Activated B cell treated with CpG ODN at 0.5 μM for 24 hours (primary cell): ENCODE measurements around the gene HJURP. TPM values are rescaled to one million over a fixed set of nuclear protein-coding genes. Genes with fewer than 3 reads are reported as not detected.

Experiments used
- ATAC-seq: fragments of 200-7000 bp; cut with Tn5 transposase; one replicate; pipeline ENCODE4 v1.10.0; 2021; ENCODE audit warnings: low read depth, mild to moderate bottlenecking, moderate library complexity
- CTCF ChIA-PET: fragments of 350-600 bp; sonication (Branson Sonifier 250); formaldehyde crosslinking; loops from one replicate; lab custom pipeline; 2021; ENCODE audit warnings: antibody characterized with exemption; lab: Charles Lee
- POLR2A ChIA-PET: fragments of 350-600 bp; sonication (Branson Sonifier 250); formaldehyde crosslinking; loops from one replicate; lab custom pipeline; 2021; ENCODE audit warnings: antibody characterized with exemption; lab: Charles Lee
- DNase-seq: peaks from one replicate; pipeline ENCODE4 v3.0.0; 2022
- H3K27ac Mint-ChIP-seq: one replicate; pipeline ENCODE4 v1.8.0; 2020; ENCODE audit warnings: mixed read lengths
- H3K27me3 Mint-ChIP-seq: one replicate; pipeline ENCODE4 v1.8.0; 2021; ENCODE audit warnings: mixed read lengths
- H3K36me3 Mint-ChIP-seq: one replicate; pipeline ENCODE4 v1.8.0; 2021; ENCODE audit warnings: low read depth, mixed read lengths
- H3K4me1 Mint-ChIP-seq: one replicate; pipeline ENCODE4 v1.8.0; 2021; ENCODE audit warnings: mixed read lengths
- H3K4me3 Mint-ChIP-seq: one replicate; pipeline ENCODE4 v1.8.0; 2020; ENCODE audit warnings: mild to moderate bottlenecking, mixed read lengths
- H3K9me3 Mint-ChIP-seq: one replicate; pipeline ENCODE4 v1.8.0; 2020; ENCODE audit warnings: mixed read lengths
- intact Hi-C: fragments of 100-400 bp; cut with micrococcal nuclease; formaldehyde crosslinking; loops from one replicate; pipeline ENCODE4 v1.15.1; 2024
- total RNA-seq: library from RNA; stranded (reverse); gene quantifications from 2 replicates; pipeline ENCODE4 v1.2.3, GENCODE V29; 2022
- TF ChIP-seq, protein P1 (sequence below): fragments of 200-600 bp; IDR thresholded peaks from one replicate; pipeline ENCODE4 v1.8.0; 2022; ENCODE audit warnings: antibody characterized with exemption, mild to moderate bottlenecking

The HJURP gene
- total RNA-seq, 1 donor from 2014 or later: 1.5 TPM

DNA sequence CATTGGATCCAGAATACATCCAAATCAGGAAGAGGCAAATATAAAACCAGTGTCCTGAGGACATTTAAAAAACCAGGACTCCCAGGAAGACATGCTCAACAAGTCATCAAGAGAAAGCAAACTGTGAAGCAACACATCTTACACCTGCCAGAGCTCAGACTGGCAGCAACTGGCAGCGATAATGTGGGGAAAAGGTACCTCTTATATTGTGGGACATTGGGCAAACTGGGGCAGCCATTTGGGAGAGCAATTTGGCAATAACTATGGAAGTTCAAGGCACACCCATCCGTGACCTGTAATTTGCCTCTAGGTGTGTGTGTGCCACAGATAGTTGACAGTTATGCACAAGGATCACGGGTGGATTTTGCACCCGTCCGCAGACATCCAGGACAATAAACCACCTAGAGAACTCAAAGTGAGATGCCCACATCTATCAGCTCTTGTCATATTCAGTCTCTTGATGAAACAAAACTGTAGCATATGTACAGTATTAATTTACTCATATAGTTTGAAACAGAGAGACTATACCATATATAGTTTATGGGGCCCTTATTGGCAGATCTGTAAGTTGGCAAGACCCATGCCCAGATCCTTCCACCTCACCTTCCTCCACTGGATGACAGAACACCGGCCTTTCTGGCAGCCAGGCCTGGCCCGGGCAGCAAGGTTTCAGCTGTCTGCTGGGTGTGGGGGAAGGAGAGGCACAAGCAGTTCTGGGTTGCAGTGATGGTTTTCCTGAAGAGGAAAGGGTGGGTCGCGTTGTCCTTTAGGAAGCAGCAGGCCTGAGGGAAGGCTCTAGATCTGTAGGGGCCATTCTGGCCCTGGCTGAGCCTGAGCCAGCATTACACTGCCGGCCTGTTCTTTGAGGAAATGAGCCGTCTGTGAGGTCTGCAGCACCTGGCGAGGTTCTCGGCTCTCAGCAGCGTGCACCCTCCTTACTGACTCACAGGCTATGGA, 18.8 kb downstream of the HJURP start:
- ChIA-PET CTCF (no interaction called here), POLR2A (no interaction called here)
- H3K27ac Mint-ChIP-seq: no peak overlapping the region
- H3K27me3 Mint-ChIP-seq: no peaks in the 10 kb centered on the region
- DNase-seq (no peak), ATAC-seq (no peak)
- TF ChIP-seq, protein P1, sequence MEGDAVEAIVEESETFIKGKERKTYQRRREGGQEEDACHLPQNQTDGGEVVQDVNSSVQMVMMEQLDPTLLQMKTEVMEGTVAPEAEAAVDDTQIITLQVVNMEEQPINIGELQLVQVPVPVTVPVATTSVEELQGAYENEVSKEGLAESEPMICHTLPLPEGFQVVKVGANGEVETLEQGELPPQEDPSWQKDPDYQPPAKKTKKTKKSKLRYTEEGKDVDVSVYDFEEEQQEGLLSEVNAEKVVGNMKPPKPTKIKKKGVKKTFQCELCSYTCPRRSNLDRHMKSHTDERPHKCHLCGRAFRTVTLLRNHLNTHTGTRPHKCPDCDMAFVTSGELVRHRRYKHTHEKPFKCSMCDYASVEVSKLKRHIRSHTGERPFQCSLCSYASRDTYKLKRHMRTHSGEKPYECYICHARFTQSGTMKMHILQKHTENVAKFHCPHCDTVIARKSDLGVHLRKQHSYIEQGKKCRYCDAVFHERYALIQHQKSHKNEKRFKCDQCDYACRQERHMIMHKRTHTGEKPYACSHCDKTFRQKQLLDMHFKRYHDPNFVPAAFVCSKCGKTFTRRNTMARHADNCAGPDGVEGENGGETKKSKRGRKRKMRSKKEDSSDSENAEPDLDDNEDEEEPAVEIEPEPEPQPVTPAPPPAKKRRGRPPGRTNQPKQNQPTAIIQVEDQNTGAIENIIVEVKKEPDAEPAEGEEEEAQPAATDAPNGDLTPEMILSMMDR: no peak
- no peaks in the 10 kb centered on the region for H3K9me3 Mint-ChIP-seq
- intact Hi-C loops: no loop called here
- no peak overlapping the region for H3K4me3 Mint-ChIP-seq
- peaks cover 4% of the 10 kb centered on the region for H3K4me1 Mint-ChIP-seq
- H3K36me3 Mint-ChIP-seq: no peaks in the 10 kb centered on the region

DNA sequence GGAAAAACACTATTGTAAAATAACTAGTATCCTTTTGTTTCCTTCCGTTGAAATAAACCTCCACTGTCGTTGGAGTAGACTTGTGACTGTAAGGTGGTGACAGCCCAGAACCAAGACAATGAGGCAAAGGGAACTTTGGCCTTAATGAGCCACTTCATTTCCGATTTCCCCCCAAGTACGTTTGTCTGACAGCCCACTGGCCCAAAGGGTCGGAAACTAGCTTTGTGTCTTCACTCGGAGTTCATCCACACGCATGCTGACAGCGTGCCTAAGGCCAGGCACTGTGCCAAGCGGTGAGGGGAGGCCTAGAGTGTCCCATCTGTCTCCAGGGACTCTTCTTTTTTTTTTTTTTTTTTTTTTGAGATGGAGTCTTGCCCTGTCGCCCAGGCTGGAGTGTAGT, 21.0 kb downstream of the HJURP start:
- Mint-ChIP-seq H3K27ac (no peak overlapping the region), H3K4me3 (no peak overlapping the region), H3K27me3 (no peaks in the 10 kb centered on the region), H3K9me3 (no peaks in the 10 kb centered on the region), H3K36me3 (no peaks in the 10 kb centered on the region), H3K4me1 (peaks cover 4% of the 10 kb centered on the region)
- ChIA-PET CTCF (no interaction called here), POLR2A (interaction anchor here (1.2 kb wide), 1 partner anchor 34 kb away, joined by 3 read pairs; the partner anchor contains the start of gene MSL3B)
- TF ChIP-seq, protein P1: no peak
- ATAC-seq (no peak), DNase-seq (no peak)
- intact Hi-C loops: no loop called here

DNA sequence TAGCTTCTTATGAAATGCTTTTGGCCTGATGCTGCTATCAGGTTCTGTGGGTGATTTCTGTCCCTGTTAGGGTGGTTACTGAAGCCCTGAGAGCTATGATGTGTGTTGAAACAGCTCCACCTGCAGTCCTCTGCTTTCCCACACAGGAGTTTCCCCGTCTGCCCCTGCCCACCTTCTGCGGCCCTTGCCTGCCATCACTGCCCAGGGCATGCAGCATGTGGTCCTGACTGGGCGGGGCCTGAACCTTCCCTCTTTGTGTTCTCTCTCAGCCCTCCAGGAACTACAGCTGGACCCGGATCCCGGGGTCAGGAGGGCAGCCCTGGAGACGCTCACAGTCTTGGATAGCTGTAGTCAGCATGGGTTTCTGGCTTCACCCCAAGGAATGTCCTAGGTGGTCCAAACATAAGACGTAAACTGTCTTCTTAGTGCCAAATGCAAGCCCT, 21.4 kb downstream of the HJURP start:
- Mint-ChIP-seq H3K27ac (no peak overlapping the region), H3K4me1 (peaks cover 4% of the 10 kb centered on the region), H3K4me3 (no peak overlapping the region), H3K27me3 (no peaks in the 10 kb centered on the region), H3K36me3 (no peaks in the 10 kb centered on the region), H3K9me3 (no peaks in the 10 kb centered on the region)
- DNase-seq: no peak
- ATAC-seq: no peak
- CTCF ChIA-PET: no interaction called here
- intact Hi-C loops: no loop called here
- TF ChIP-seq, protein P1: no peak
- POLR2A ChIA-PET: interaction anchor here (1.2 kb wide), 1 partner anchor 35 kb away, joined by 3 read pairs; the partner anchor contains the start of gene MSL3B

DNA sequence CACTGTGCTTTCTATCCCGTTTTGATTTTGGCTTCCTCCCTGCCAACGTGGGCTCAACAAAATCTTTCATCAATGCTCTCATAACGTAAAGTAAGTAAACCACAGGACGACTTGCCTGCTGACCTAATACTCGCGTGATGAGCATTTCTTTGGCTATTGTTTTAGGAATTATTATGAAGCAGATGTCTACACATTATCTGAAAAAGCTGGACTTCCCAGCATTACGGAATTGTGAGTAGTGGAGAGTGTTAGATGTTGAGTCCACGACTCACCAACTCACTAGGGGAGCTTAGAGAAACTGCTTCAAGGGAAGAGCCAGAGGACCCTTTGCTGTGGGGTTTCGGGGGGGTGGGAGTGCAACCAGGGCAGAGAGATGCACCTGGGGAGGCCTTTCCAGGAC, 21.9 kb downstream of the HJURP start:
- Mint-ChIP-seq H3K27me3 (no peaks in the 10 kb centered on the region), H3K9me3 (no peaks in the 10 kb centered on the region), H3K4me1 (peaks cover 4% of the 10 kb centered on the region), H3K36me3 (no peaks in the 10 kb centered on the region), H3K27ac (no peak overlapping the region), H3K4me3 (no peak overlapping the region)
- intact Hi-C loops: no loop called here
- ATAC-seq (no peak), DNase-seq (no peak)
- CTCF ChIA-PET: no interaction called here
- TF ChIP-seq, protein P1: no peak
- POLR2A ChIA-PET: interaction anchor here (1.2 kb wide), 1 partner anchor 35 kb away, joined by 3 read pairs; the partner anchor contains the start of gene MSL3B

DNA sequence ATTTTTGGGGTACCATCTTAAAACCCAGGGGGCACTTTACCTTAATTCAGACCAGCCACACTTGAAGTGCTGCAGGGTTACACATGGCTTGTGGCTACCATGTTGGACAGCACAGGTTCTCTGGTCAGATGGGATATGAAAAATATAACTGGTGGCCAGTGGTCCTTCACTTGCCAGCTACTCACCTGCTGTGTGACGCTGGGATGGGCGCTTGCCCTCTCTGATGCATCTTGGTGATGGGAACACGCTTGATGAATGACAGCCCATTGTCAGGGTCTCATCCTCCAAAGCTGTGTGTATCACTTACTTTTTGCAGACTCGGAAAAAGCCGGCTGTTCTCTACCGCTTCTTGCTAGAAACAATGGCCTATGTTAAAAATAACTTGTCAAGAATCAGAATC, 22.5 kb downstream of the HJURP start:
- ATAC-seq: no peak
- ChIA-PET POLR2A (no interaction called here), CTCF (no interaction called here)
- TF ChIP-seq, protein P1: no peak
- H3K36me3 Mint-ChIP-seq: no peaks in the 10 kb centered on the region
- intact Hi-C loops: no loop called here
- H3K4me1 Mint-ChIP-seq: peaks cover 4% of the 10 kb centered on the region
- DNase-seq: no peak
- no peaks in the 10 kb centered on the region for H3K9me3 Mint-ChIP-seq
- no peak overlapping the region for H3K27ac Mint-ChIP-seq
- no peaks in the 10 kb centered on the region for H3K27me3 Mint-ChIP-seq
- no peak overlapping the region for H3K4me3 Mint-ChIP-seq
